Measurements from ENCODE around the gene LSM14B. TPM values are rescaled to one million over a fixed set of nuclear protein-coding genes. Genes with fewer than 3 reads are reported as not detected.

LSM14B gene
- total and polyA plus RNA-seq, 8 donors = 36.0 to 62.3 (median 58.5) TPM

GRCh38 chr20:62101078-62101477, 21.2 kb upstream of the LSM14B start:
- no peak for TF ChIP-seq CTCF (IDR thresholded peaks at IDR 0.05)
- intact Hi-C loops (cut with DNase I) = no loop called here
- Histone ChIP-seq H3K9me3 (peaks cover 0 to 37% of the 10 kb centered on the region in 2 donors), H3K36me3 (no peaks in the 10 kb centered on the region), H3K27me3 (peaks cover 0 to 35% of the 10 kb centered on the region in 2 donors), H3K4me3 (no peak overlapping the region), H3K27ac (no peak overlapping the region), H3K4me1 (no peaks in the 10 kb centered on the region)
- DNase-seq (no peak), ATAC-seq (no peak)

DNA sequence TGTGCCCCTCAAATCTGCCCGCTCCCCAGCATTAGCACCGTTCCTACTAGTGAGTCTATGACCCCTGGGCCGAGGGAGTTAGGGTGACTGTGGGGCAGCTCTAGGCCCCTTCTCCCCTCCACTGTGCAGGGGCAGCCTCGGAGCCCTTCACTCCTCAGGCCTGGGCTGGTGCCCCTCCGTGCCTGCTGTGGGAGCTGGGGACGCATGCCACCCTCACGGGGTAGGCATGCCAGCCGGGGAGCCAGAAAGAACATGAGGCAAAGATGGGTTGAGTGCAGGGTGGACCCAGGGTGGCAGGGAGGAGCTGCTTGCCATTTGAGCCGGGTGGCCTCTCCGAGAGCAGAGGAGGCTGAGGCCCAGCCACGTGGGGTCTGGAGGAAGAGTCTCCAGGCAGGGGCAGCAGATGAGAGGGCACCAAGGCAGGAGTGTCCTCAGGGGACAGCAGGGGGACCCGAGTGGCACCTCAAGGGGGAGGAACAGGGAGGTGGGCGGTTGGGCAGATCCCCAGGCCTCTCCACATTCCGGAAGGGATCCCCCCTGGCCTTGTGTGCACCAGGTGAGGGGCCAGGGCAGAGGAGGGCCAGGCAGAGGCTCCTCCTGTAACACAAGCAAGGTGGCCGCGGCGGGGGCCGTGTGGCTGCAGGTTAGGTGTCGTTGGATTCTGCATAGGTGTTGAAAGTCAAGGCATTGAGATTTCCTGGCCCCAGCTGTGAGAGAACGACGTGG, 18.6 kb upstream of the LSM14B start:
- H3K9me3 ChIP-seq = peaks cover 0 to 63% of the 10 kb centered on the region in 2 donors

DNA sequence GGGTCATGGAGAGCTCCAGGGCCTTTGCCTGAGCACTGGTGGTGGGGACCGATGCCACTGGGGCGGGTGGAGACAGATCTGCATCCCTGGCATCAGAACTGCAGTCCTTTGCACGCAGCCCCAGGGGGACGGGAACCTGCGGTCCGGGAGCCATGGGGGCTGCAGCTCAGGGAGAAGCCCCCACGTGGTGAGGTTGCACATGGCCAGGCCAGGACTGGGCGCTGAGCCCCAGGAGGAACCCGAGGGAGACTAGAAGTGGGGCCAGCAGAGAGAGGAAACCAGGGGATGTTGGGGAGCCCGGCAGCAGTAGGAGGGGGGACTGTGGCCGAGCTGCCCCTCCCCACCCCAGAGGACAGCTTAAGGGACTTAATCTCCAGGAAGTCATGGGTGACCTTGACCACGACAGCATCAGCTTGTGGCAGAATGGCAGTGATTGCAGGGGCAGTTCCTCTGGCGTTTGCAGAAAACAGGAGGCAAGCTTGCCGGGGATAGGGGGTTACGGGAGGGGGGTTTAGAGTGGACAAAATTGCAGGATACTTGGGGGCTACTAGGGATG, 18.0 kb upstream of the LSM14B start:
- Histone ChIP-seq H3K27me3 (peaks cover 0 to 29% of the 10 kb centered on the region in 2 donors), H3K9me3 (peaks cover 0 to 69% of the 10 kb centered on the region in 2 donors), H3K4me3 (no peak overlapping the region), H3K27ac (no peak overlapping the region), H3K36me3 (no peaks in the 10 kb centered on the region), H3K4me1 (no peaks in the 10 kb centered on the region)
- DNase-seq = no peak
- TF ChIP-seq CTCF (IDR thresholded peaks at IDR 0.05) = no peak
- intact Hi-C loops (cut with DNase I) = no loop called here
- ATAC-seq = no peak

More for the DNA sequence above, 18.6 kb upstream of the LSM14B start:
- H3K4me1 ChIP-seq = no peaks in the 10 kb centered on the region
- peaks cover 0 to 29% of the 10 kb centered on the region in 2 donors for H3K27me3 ChIP-seq
- no peaks in the 10 kb centered on the region for H3K36me3 ChIP-seq
- no peak for TF ChIP-seq CTCF (IDR thresholded peaks at IDR 0.05)
- peak in 1 of 4 donors; percentile 74 for DNase-seq
- ATAC-seq = no peak
- intact Hi-C loops (cut with DNase I) = no loop called here
- no peak overlapping the region for H3K27ac ChIP-seq
- no peak overlapping the region for H3K4me3 ChIP-seq

DNA sequence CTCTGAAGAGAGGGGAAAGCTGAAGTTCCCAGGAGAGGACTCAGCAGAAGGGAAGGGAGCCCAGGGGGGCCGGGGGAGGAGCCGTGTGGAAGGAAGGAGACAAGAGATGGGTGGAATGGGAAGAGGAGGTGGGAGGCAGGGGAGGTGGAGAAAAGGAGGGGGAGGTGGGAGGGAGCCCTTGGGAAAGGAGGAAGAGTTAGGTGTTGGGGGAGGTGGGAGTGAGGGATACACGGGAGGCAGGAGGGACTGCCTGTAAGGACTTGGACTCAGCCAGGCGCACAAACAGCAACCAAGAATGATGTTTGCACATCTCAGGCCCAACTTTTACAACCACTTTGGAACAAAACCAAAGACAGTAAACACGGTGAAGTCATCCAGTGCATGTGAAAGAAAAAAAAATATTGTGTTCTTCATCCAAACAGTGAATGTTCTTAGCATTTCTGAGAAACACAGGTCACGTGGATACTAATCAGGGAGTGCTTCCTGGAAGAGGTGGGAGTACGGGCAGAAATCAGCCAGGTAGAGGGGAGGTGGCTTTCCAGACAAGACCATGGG, 17.4 kb upstream of the LSM14B start:
- Histone ChIP-seq H3K4me3 (no peak overlapping the region), H3K4me1 (no peaks in the 10 kb centered on the region), H3K9me3 (peaks cover 0 to 73% of the 10 kb centered on the region in 2 donors), H3K27me3 (peaks cover 0 to 29% of the 10 kb centered on the region in 2 donors), H3K27ac (no peak overlapping the region), H3K36me3 (no peaks in the 10 kb centered on the region)
- no peak for DNase-seq
- no peak for ATAC-seq
- no peak for TF ChIP-seq CTCF (IDR thresholded peaks at IDR 0.05)
- intact Hi-C loops (cut with DNase I) = no loop called here

- Histone ChIP-seq H3K36me3 (no peaks in the 10 kb centered on the region), H3K27ac (no peak overlapping the region), H3K4me3 (no peak overlapping the region), H3K9me3 (peaks cover 0 to 73% of the 10 kb centered on the region in 2 donors), H3K27me3 (peaks cover 0 to 29% of the 10 kb centered on the region in 2 donors), H3K4me1 (no peaks in the 10 kb centered on the region)
- TF ChIP-seq CTCF (IDR thresholded peaks at IDR 0.05) = no peak
- intact Hi-C loops (cut with DNase I) = no loop called here
- no peak for DNase-seq
- no peak for ATAC-seq
These were observed 16.7 kb upstream of the LSM14B start for GRCh38 chr20:62105592-62105991.
